Measurements from ENCODE around the gene SLC8A2.

The SLC8A2 gene

GRCh38 chr19:47421244-47421786 is 50.4 kb downstream of the SLC8A2 start:
- TF ChIP-seq CTCF (IDR thresholded peaks at IDR 0.05; ENCODE audit: borderline replicate concordance, insufficient read depth, low read depth, low read length): no peak
- no peak overlapping the region for H3K4me3 ChIP-seq (ENCODE audit: low read depth, low read length)

- TF ChIP-seq CTCF (IDR thresholded peaks at IDR 0.05; ENCODE audit: borderline replicate concordance, insufficient read depth, low read depth, low read length): no peak
- H3K4me3 ChIP-seq (ENCODE audit: low read depth, low read length): no peak overlapping the region
Observed at GRCh38 chr19:47419789-47420188, 51.9 kb downstream of the SLC8A2 start.

GRCh38 chr19:47419030-47419783 is 52.5 kb downstream of the SLC8A2 start, which contains the start of gene MEIS3:
MEIS3 (minus strand) TSS chr19:47419527; CDS start chr19:47419081, 446 bp downstream.
- no peak within 1 kb of the TSS for H3K4me3 ChIP-seq (ENCODE audit: low read depth, low read length)
- TF ChIP-seq CTCF (IDR thresholded peaks at IDR 0.05; ENCODE audit: borderline replicate concordance, insufficient read depth, low read depth, low read length): no peak

- H3K4me3 ChIP-seq (ENCODE audit: low read depth, low read length): no peak overlapping the region
- no peak for TF ChIP-seq CTCF (IDR thresholded peaks at IDR 0.05; ENCODE audit: borderline replicate concordance, insufficient read depth, low read depth, low read length)
Observed at GRCh38 chr19:47418692-47419029, 53.0 kb downstream of the SLC8A2 start.

DNA sequence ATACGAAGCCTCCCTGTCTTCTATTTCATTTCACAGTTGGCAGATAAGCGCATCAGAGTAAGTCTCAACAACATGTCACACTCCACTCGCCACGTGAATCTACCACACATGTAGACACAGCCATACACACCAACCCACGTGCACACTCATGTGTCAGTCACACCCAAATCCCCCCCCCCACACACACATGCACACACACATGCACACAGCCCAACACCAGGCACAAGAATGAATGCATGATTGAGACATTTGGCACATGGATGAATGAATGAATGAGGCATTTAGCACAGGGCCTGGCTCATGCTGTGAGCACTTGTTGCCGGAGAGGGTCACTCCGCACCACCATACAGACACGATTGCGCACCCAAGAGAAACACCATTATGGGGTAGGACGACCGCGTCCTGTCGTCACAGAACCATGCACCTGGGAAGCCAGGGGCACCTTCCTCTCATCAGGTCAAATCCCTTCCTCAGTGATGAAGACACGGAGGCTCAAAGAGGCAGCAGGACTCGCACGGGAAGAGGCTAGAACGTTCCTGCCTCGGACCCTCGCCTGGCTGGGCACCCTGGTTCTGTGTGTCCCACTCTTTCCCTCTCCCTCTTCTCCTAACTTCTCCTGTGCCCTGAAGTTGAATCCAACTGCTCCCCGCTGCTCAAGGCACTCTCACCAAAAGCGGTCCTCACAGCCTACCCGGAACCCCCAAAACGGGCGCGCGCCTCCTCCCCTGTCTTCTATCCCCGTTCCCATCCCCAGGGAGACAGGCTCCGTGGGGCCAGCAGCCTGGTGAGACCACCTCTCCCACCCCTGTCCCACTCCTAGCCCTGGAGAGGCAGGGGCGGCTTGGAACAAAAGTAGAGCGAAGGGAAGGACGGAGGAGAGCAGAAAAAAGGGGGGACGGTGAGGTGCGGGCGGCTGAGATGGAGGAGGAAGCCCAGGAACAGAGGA is 53.7 kb downstream of the SLC8A2 start:
- H3K4me3 ChIP-seq (ENCODE audit: low read depth, low read length): no peak overlapping the region
- TF ChIP-seq CTCF (IDR thresholded peaks at IDR 0.05; ENCODE audit: borderline replicate concordance, insufficient read depth, low read depth, low read length): no peak

DNA sequence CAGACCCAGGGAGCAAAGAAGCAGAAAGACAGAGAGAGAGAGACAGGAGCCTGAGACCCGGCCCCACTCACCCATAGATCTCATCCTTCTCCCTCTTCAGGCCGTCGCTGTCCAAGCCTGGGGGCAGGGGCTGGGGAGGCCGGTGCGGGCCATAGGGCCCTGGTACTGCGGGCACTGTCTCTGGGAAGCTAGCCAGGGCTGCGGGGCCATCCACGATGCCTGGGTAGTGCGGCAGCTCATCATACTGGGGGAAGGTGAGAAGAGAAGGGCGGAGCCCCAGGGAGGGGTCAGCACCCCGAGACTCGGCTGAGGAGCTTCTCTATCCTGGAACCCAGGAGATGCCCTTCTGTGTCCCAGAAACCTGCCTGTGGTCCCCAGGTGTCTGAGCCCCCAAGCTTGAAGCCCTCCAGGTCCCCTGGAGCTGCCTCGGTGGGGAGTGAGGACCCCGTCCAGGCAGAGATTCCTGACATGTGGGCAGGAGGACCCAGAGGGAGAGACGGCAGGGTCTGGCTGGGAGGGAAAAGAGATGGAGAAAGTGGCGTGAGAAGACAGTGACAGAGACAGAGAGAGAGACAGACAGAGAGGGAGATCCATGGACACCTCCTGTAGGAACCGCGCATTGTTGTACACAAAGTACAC is 54.5 kb downstream of the SLC8A2 start:
- no peak overlapping the region for H3K4me3 ChIP-seq (ENCODE audit: low read depth, low read length)
- TF ChIP-seq CTCF (IDR thresholded peaks at IDR 0.05; ENCODE audit: borderline replicate concordance, insufficient read depth, low read depth, low read length): no peak

Measured in GM12875 (cell line).